T-helper 9 cell (primary cell): Measurements from ENCODE around the gene SNURF.
"Not testable (repeated sequence)": the region's sequence is repeated elsewhere in the genome, so short reads cannot be mapped to it uniquely, and the experiment has no call there.

Source experiments
- DNase-seq: peaks from one replicate; pipeline ENCODE4 v3.0.0-alpha.2; 2020
- total RNA-seq, 2 donors: gene quantifications; one replicate each; lab custom pipeline; 2026; lab: John Stamatoyannopoulos, UW

Gene SNURF, protein sequence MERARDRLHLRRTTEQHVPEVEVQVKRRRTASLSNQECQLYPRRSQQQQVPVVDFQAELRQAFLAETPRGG
- total RNA-seq: 0.77 to 1.9 reads per million in 2 donors

DNA sequence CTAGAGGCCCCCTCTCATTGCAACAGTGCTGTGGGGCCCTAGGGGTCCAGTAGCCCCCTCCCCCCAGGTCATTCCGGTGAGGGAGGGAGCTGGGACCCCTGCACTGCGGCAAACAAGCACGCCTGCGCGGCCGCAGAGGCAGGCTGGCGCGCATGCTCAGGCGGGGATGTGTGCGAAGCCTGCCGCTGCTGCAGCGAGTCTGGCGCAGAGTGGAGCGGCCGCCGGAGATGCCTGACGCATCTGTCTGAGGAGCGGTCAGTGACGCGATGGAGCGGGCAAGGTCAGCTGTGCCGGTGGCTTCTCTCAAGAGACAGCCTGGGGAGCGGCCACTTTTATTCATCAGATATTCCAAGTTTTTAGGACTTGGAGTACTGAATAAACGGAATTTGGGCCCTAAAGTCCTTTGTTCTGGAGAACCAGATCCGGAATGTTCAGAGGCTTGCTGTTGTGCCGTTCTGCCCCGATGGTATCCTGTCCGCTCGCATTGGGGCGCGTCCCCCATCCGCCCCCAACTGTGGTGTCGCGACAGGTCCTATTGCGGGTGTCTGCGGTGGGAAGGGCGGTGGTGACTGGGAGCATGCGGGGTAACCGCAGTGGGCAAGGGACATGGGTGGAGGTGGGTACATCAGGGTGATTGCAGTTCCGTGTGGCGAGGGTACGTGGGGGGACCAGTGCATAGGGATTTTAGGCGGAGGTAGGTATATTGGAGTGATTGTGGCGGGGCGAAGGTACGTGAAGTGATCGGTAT lies at the start of gene SNURF, which contains the start of gene SNRPN:
TSS of gene SNURF (plus strand) at position 205 of the 748 bp plus-strand sequence. CDS start at position 267, 62 bp downstream.
TSS of gene SNRPN (plus strand) at position 205 of the 748 bp plus-strand sequence. CDS start 19,467 bp downstream, outside the sequence.
- DNase-seq: peak; percentile 55

DNA sequence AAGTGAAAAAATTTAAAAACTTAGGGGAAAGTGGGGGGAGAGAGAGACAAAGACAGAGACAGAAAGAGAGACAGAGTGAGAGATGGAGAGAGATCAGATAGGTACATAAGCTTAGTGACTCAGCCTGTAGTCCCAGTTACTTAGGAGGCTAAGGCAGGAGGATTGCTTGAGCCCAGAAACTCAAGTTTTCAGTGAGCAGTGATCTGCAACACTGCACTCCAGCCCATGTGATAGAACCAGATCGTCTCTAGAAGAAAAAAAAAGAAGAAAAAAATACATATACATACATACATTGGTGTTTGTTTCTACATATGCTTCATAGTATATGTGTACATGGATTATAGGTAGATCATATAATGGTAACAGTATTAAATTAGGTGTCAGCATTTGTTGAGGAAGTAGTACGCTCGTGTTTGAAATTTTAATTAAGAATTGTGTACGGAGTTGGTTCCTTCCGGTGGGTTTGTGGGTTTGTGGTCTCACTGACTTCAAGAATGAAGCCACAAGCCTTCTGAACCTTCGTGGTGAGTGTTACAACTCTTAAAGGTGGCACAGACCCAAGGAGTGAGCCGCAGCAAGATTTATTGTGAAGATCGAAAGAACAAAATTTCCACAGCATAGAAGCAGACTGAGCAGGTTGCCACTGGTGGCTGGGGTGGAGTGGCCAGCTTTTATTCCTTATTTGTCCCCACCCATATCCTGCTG lies 38.3 kb upstream of the SNURF start:
- no peak for DNase-seq

DNA sequence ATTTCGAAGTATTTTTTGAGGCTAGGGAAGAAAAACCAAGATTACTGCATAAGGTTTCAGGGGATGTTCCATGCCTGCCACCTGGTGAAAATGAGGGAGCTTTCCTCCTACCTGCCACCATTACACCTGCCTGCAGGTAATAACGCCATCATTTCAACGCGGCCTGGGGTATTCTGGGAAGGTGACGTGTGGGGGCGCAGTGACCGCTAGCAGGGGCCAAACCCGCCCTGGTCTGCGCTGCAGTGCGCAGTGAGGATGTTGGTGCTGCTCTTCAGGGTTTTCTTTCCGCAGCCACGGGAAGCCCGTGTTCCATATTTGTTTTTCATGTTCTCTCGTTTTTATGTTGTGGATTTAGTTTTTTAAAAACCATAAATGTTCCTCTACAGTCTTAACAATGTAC lies 37.4 kb upstream of the SNURF start:
- no peak for DNase-seq

DNA sequence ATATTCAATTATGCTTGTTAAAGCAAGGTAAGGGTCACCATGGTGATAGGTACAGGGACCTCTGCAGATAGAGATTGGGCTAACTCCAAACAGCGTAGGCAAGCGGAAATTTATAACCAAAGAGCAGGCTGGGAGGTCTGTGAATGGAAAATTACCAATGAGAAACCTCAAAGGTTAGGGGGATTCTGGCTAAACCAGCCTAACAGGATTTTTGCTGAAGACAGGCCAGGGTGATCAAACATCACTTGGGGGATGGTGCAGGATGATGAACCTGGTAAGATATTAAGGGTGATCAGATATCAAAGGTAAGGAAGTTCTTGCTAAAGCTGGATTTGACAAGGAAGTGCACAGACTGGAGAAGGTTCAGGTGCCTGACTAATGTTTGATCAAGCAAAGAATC lies 35.3 kb upstream of the SNURF start:
- no peak for DNase-seq

DNA sequence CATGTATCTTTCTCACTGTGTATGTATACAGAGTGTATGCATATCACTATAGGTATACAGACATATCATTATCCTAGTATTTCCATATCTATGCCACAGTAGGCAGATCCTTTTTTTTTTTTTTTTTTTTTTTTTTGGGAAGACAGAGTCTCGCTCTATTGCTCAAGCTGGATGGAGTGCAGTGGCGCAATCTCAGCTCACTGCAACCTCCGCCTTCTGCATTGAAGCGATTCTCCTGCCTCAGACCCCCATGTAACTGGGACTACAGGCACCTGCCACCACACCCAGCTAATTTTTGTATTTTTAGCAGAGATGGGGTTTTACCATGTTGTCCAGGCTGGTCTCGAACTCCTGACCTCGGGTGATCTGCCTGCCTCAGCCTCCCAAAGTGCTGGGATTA lies 32.0 kb upstream of the SNURF start:
- not testable (repeated sequence) for DNase-seq

DNA sequence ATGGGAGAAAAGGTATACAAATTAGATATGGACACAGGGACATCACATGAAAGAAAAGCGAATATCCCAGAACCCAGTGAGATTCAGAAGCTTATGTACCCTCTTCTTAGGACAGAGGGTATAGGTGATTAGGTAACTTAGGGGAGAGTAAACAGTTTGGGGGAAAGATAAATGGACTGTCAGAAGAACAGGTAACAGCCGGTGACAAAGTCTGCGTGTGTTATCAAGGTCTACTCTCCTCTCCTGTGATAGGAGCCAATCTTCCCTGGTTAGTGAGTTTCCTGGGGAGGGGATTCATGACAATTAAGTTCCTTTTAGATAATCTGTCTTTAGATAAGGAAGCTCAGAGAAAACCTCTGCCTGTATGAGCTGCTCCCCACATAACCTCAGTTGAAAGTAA lies 30.6 kb upstream of the SNURF start:
- DNase-seq: no peak

DNA sequence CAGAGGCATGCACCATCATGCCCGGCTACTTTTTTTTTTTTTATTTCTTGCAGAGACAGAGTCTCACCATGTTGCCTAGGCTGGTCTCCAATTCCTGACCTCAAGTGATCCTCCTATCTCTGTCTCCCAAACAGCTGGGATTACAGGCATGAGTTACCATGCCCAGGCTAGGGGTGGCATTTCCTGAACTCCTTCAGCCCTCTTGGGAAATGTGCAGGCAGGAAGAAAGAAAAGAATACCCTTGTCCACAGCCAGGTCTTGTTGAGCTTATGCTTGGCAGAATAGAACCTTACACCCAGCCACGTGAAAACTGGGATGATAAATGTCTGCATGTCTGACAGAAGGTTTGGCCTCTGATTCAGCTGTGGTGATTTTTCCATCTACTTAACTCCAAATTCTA lies 30.2 kb upstream of the SNURF start:
- DNase-seq: no peak

DNA sequence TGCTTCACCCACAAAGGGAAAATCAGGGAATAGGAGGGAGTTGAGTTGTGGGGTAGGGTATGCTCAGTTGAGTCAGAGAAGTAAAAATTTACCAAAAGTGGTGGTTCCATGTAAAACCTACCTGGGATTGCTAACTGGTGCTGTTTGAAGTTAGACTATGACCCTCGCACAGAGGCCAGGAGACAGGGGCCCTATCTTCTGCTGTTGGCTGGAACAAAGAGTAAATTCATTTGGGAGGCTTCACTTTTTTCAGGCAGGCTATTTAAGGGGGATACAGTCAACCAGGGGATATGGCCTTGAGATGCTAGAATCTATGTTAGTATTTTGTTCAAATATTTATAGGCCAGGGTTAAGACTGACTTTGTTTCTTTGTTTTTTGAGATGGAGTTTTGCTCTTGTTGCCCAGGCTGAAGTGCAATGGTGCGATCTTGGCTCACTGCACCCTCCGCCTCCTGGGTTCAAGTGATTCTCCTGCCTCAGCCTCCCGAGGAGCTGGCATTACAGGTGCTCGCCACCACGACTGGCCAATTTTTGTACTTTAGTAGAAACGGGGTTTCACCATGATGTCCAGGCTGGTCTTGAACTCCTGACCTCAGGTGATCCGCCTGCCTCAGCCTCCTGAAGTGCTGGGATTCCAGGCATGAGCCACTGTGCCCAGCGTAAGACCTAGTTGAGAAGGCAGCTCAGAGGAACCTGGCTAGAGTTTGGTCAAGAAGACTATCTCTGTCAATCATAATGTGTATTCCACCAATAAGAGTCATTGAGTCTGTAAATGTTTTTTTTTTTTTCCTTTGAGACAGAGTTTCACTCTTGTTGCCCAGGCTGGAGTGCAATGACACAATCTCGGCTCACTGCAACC lies 22.7 kb upstream of the SNURF start:
- not testable (repeated sequence) for DNase-seq

DNA sequence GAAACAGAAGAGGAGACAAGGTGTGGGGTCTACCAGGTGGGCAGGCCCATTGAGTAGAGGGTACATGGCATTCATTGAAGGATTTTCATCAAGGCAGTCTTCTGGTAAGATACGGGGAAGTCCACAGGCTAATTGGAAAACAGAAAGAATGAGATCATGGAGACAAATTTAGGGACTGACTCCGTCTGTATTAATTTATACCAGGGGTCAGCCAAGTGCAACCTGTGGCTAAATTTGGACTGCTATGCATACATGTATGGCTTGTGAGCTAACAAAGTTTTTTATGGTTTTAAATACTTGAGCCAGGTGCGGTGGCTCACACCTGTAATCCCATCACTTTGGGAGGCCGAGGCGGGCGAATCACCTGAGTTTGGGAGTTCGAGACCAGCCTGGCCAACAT lies 21.1 kb upstream of the SNURF start:
- DNase-seq: no peak

DNA sequence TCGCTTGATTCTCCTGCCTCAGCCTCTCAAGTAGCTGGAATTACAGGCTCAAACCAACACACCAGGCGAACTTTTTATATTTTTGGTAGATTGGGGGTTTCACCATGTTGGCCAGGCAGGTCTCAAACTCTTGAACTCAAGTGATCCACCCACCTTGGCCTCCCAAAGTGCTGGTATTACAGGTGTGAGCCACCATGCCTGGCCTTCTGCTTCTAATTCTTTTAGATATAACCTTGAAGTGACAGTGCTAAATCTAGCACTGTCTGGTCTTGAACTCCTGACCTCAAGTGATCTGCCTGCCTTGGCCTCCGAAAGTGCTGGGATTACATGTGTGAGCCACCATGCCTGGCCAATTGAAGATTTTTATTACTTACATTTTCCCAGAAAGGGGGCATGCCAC lies 16.6 kb upstream of the SNURF start:
- not testable (repeated sequence) for DNase-seq

DNA sequence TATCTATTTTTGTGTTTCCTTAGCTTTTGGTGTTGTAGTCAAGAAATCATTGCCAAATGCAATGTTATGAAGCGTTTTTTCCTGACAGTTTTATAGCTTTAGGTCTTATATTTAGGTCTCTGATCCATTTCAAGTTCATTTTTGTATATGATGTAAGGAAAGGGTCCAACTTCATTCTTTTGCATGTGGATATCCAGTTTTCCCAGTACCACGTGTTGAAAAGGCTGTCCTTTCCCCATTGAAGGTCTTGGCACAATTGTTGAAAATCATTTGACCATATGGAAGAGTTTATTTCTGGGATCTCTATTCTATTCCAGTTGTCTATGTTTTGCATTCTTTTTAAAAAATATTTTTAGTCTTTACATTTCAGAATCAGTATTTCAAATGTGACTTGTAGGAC lies 14.6 kb upstream of the SNURF start:
- no peak for DNase-seq

DNA sequence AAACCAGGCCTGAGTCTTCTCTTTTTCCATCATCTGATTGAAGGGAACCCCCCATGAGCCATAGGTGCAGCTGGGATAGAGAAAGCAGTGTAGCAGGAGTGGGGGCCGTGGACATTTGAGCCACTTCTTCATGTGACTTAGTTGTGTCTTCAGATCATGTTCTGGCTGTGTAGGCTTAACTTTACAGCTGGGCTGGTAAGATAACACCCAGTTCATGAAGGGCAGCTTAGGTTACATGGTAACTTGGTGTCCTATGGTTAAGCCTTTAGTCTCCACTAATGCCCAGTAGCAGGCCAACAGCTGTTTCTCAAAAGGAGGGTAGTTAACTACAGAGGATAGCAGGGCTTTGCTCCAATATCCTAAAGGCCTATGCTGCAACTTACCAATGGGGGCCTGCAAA lies 11.4 kb upstream of the SNURF start:
- DNase-seq: no peak

DNA sequence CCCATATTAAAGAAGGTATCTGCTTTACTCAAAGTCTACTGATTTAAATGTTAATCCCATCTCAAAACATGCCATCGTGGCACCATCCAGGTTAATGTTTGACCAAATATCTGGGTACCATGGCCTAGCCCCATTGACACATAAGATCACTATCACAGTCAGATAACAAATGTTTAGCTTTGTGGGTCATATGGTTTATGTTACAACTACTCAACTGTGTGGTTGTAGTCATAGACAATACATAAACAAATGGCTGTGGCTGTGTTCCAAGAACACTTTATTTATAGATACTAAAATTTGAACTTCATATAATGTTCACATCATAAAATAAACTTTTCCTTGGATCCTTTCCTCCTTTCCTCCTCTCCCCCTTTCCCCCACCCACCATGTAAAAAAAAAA lies 9.8 kb upstream of the SNURF start:
- DNase-seq: no peak

DNA sequence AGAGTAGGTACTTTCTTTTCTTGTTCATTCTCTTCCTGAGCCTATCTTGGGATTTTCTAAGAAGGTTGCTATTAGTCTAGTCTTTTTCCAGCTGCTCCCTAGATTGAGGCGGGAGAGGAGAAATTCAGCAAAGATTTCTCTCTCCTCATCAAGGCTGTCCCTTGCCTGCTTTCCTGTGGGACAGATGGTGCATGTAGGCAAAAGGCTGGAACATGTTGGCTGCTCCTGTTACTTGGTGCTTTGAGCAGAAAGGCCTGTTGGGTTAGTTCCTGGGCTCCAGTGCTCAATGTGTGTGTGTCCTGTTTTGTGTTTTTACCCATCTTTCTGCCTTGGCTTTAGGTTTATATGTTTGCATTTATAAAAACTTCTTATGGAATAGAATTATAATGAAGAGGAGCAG lies 9.1 kb upstream of the SNURF start:
- no peak for DNase-seq

DNA sequence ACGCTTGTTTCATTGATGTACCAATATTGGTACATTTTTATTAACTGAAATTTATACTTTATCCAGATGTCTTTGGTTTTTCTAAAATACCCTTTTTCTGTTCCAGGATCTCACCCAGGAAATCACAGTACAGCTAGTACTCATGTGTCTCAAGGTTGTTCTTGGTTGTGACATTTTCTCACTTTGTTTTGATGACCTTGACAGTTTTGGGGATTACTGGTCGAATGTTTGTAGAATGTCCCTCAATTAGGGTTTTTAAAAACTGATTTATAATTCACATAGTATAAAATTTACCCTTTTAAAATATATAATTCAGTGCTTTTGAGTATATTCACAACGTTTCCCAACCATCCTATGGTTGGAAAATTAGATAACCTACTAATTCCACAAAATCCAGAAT lies 6.3 kb upstream of the SNURF start:
- no peak for DNase-seq

DNA sequence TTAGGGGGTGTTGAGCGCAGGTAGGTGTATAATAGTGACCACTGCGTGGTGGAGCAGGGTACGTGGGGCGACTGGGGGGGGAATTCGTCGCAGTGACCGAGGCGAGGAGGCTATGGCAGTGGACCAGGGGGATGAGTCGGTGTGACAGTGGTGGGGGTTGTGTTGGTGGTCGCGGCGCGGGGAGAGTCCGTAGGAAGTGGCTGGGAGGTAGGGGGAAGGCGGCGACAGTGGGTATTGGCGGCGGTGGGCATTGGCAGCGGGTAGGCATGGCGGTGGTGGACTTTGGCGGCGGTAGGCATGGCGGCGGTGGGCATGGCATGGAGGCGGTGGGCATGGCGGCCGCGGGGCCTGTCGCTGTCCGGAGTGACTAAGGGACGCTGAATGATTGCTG lies 739 bp downstream of the SNURF start:
- peak; percentile 8 for DNase-seq

DNA sequence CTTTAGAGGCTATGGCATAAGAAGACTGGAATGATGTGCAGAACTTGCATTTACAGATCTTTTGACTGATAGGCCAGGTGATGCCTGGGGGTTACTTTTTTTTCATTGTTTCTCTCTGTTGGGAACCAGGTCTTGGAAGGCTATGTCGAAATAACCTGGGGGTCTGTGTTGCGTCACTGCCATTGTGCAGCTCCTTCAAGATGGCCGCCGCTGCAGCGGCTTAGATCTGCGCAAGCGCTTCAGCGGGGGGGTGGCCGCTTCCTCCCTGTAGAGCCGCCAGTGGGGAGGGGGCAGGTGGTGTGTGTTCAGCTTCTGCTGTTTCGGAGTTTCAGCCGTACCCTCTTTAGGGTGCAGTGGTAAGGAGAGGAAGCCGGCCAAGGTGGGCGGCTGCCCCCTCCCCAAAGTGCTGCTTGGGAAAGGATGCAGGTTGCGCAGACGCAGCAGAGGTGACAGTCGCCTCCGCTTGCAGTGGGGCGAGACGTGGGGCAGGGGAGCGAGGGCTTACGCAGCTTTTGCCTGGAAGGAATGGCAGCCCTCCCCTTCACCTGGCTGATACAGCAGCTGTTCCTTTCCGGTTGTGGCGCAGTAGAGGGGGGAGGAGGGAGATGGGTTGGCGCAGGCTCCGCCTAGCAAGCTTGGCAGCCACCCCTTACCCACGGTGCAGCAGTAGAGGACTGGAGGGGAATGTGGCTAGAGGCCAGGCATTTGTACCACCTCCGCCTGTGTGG lies 1.5 kb downstream of the SNURF start:
- peak; percentile 48 for DNase-seq

DNA sequence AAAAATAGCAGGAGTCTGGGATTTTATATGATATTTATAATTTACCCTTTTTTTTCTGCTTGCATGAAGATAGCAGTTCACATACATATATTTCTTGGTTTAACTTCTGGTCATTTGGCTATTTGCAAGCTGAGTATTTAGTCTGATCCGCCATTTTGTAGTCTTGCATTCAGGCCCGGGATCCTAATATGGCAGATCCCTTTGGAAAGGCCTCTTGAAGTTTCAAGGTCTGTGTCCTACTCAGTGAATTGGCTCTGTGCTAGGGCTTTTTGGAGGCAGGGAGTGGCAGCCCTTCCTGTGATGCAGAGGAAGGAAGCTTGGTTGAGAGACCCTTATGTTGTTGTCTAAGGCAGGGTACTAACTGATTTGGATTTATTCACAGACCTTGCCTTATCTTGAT lies 2.9 kb downstream of the SNURF start:
- no peak for DNase-seq

DNA sequence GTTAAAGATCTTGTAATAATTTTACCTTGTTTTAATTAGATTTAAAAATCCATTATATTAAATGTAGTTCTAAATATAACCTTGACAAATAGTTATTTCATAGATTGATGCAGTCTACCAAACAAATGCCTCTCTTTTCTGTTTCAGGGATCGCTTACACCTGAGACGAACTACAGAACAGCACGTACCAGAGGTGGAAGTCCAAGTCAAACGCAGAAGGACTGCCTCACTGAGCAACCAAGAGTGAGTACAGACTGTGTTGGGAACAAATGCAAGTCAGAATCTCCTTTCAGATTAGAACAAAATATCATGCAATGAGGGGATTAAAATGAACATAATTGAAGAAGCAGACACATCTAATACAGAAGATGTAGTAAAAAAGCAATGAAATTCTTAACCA lies 7.2 kb downstream of the SNURF start:
- no peak for DNase-seq

DNA sequence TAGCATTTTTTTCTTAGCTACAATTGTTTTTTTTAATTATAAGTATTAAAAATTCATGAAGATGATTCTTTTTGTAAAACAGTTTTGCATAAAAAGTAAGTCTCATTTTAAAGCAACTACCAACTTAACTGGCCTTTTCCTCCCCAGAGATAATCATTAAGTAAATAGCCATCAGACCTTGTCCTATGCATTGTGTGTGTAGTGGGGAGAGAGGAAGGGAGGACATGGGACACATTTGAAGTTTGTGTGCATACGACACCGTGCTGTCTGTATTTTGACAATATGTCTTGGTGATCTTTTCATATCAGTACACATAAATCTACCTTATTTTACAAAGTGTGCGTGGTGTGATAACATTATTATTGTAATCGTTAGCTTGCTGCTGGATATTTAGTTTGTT lies 8.1 kb downstream of the SNURF start:
- no peak for DNase-seq

DNA sequence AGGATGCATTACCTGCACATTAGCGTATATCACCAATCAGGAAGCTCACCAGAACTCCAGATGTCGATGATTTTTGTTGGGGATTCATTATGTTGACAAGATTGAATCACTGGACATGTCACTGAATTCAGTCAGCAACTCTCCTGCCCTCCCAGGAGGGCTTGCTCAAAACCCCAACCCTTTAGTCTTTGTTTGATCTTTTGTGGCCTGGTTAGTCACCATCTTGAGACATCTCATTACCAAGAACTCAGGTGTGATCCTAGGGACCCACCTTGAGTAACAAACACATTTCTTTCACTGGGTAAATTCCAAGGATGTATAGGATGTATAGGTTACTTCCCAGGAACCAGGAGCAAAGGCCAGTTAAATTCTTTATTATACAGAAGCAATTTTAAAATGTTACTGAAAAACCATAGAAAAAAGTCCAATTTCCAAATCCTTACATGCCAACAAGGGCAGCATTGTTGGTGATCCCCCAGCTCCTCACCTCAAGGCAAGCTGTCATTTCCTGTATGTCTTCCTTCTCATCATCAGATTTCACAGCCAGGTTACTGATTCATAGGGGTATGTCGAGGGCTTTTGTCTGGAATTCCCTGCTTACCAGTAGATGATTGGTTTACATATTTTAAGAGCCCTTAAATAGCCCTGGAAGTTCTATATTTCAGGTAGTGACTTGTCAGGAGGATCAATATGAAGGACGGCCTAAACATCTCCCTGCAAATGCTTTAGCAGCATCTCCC lies 11.7 kb downstream of the SNURF start:
- no peak for DNase-seq

DNA sequence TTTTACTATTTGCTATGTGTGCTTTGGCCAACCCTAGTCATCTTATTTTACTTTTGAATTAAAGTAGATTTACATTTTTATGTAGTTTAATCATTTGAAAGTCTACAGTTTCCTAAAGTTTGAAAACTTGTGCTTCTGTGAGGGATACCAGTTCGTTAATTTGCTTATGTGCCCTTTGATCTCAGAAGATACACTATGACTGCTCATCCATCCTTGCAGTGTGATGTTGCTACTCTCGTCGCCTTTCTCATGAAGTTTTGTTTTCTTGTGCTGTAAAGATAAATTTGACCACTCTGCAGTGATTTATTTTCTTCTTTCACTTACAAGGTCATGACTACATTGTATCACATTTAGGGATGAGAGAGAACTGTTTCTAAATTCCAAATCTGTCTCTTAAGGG lies 16.3 kb downstream of the SNURF start:
- DNase-seq: no peak
